Brain pericyte (primary cell): ENCODE data around the gene SH2D3C.

Source experiments
- DNase-seq: peaks from one replicate; pipeline ENCODE4 v3.0.0-alpha.2; 2012; ENCODE audit warnings: low read depth, low spot score

Gene SH2D3C

GRCh38 chr9:127806871-127807270 lies 28.4 kb upstream of the SH2D3C start:
- no peak for DNase-seq

- no peak for DNase-seq
Measured at GRCh38 chr9:127805620-127806019, 27.2 kb upstream of the SH2D3C start.

GRCh38 chr9:127803507-127804352 lies 25.3 kb upstream of the SH2D3C start:
- DNase-seq, result no peak

GRCh38 chr9:127802576-127803443 lies 24.3 kb upstream of the SH2D3C start, which contains the start of gene FPGS:
Gene FPGS, plus strand, starts transcription at chr9:127802882. Its CDS starts 43 bp downstream, at chr9:127802925.
- peak; percentile 60 for DNase-seq

GRCh38 chr9:127801955-127802575 lies 23.6 kb upstream of the SH2D3C start:
- DNase-seq, result no peak

- DNase-seq, result no peak
Measured at GRCh38 chr9:127796852-127797370, 18.4 kb upstream of the SH2D3C start.

- no peak for DNase-seq
Measured at GRCh38 chr9:127796225-127796813, 17.9 kb upstream of the SH2D3C start.

GRCh38 chr9:127794001-127794791 lies 15.7 kb upstream of the SH2D3C start:
- no peak for DNase-seq

- DNase-seq, result no peak
Measured at GRCh38 chr9:127793093-127793708, 14.7 kb upstream of the SH2D3C start.

GRCh38 chr9:127792417-127793031 lies 14.1 kb upstream of the SH2D3C start:
- DNase-seq, result no peak

- no peak for DNase-seq
Measured at GRCh38 chr9:127791085-127791484, 12.6 kb upstream of the SH2D3C start.

- DNase-seq, result no peak
Measured at GRCh38 chr9:127790094-127790855, 11.8 kb upstream of the SH2D3C start.

GRCh38 chr9:127789179-127789578 lies 10.7 kb upstream of the SH2D3C start:
- no peak for DNase-seq

GRCh38 chr9:127788337-127789011 lies 10.0 kb upstream of the SH2D3C start:
- no peak for DNase-seq

- DNase-seq, result no peak
Measured at GRCh38 chr9:127786773-127787104, 8.3 kb upstream of the SH2D3C start.

- no peak for DNase-seq
Measured at GRCh38 chr9:127785933-127786772, 7.7 kb upstream of the SH2D3C start, which contains the start of gene CDK9. Gene CDK9, plus strand, starts transcription at chr9:127786034. Its CDS starts 115 bp downstream, at chr9:127786149.
